ENCODE results near the gene MTF2.

The MTF2 gene

DNA sequence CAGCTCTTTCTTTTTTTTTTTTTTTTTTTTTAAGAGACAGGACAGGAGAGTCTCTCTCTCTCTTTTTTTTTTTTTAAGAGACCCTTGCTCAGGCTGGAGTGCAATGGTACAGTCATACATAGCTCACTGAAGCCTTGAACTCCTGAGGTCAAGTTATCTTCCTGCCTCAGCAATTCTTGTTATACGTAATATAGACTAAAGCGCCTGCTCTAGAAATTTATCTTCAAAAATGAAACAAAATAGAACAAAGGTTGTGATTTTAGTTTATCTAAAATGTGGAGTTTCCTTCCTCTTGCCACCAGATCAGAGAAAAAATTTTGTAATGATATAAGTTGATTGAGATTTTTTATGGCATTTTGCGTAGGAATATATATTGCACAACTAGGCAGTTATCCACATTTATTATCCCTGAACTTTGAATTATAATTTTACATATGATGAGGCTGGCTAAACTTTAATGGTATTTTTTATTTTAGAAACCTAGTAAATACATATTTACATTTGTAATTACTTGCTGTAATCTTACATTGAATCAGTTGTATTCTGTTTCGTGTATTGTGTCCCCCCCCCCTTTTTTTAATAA is 44.2 kb downstream of the MTF2 start:
- Histone ChIP-seq H4K91ac (ENCODE audit: low read depth, low read length, poor library complexity) (no peak overlapping the region), H2BK5ac (ENCODE audit: low read length) (no peak overlapping the region), H3K79me1 (ENCODE audit: low read depth, low read length) (no peaks in the 10 kb centered on the region), H3K27me3 (ENCODE audit: control insufficient read depth in 3 of 3, insufficient read depth in 3 of 3, low read depth in 1 of 3, low read length in 3 of 3) (no peaks in the 10 kb centered on the region), H4K8ac (ENCODE audit: low read depth, low read length) (no peak overlapping the region), H3K4ac (ENCODE audit: low read length) (no peak overlapping the region), H3K9me3 (replicated peaks in 1 of 2; ENCODE audit: control insufficient read depth in 2 of 2, insufficient read depth in 1 of 2, low read depth in 1 of 2, low read length in 2 of 2) (peaks cover 0 to 4% of the 10 kb centered on the region in 2 donors), H3K23ac (ENCODE audit: low read depth, low read length, poor library complexity) (no peak overlapping the region), H3K9ac (ENCODE audit: low read depth, low read length, poor library complexity) (no peak overlapping the region), H3K36me3 (replicated peaks in 1 of 2; ENCODE audit: control insufficient read depth in 2 of 2, insufficient read depth in 2 of 2, low read length in 2 of 2) (peaks cover 4 to 100% of the 10 kb centered on the region in 2 donors), H2AK5ac (ENCODE audit: low read depth, low read length) (no peak overlapping the region), H2AFZ (ENCODE audit: low read length) (no peak overlapping the region), H3K4me1 (ENCODE audit: control insufficient read depth in 2 of 2, insufficient read depth in 1 of 2, low read depth in 1 of 2, low read length in 2 of 2) (no peaks in the 10 kb centered on the region), H3K4me3 (ENCODE audit: low read length in 2 of 2) (no peak overlapping the region), H3K18ac (ENCODE audit: low read length) (no peak overlapping the region), H2BK15ac (ENCODE audit: low read length) (no peak overlapping the region), H3K4me2 (ENCODE audit: insufficient read depth, low read length, poor library complexity, severe bottlenecking) (no peak overlapping the region), H3K27ac (replicated peaks; ENCODE audit: low read length) (no peak overlapping the region), H2BK120ac (ENCODE audit: low read depth, low read length) (no peak overlapping the region), H3K14ac (ENCODE audit: low read length) (no peak overlapping the region), H2BK12ac (ENCODE audit: low read length) (no peak overlapping the region)
- no peak for DNase-seq (ENCODE audit: low spot score)
- WGBS, 2 donors (ENCODE audit: extremely low coverage in 2 of 2, insufficient read length in 2 of 2, insufficient replicate concordance in 1 of 2), result no CpG with 5 or more reads among the region's 4 CpGs

- no peak overlapping the region for H3K4me3 ChIP-seq (ENCODE audit: low read length in 2 of 2)
- no peaks in the 10 kb centered on the region for H3K4me1 ChIP-seq (ENCODE audit: control insufficient read depth in 2 of 2, insufficient read depth in 1 of 2, low read depth in 1 of 2, low read length in 2 of 2)
- H3K27me3 ChIP-seq (ENCODE audit: control insufficient read depth in 3 of 3, insufficient read depth in 3 of 3, low read depth in 1 of 3, low read length in 3 of 3), result no peaks in the 10 kb centered on the region
- H2BK120ac ChIP-seq (ENCODE audit: low read depth, low read length), result no peak overlapping the region
- H3K9ac ChIP-seq (ENCODE audit: low read depth, low read length, poor library complexity), result no peak overlapping the region
- WGBS, 2 donors (ENCODE audit: extremely low coverage in 2 of 2, insufficient read length in 2 of 2, insufficient replicate concordance in 1 of 2), result 100% methylated on average over 2 of the region's 4 CpGs; no CpG with 5 or more reads in 1 of the 2 donors
- H3K4me2 ChIP-seq (ENCODE audit: insufficient read depth, low read length, poor library complexity, severe bottlenecking), result no peak overlapping the region
- H3K14ac ChIP-seq (ENCODE audit: low read length), result no peak overlapping the region
- H2BK15ac ChIP-seq (ENCODE audit: low read length), result no peak overlapping the region
- no peaks in the 10 kb centered on the region for H3K9me3 ChIP-seq (replicated peaks in 1 of 2; ENCODE audit: control insufficient read depth in 2 of 2, insufficient read depth in 1 of 2, low read depth in 1 of 2, low read length in 2 of 2)
- no peak overlapping the region for H2AFZ ChIP-seq (ENCODE audit: low read length)
- no peaks in the 10 kb centered on the region for H3K79me1 ChIP-seq (ENCODE audit: low read depth, low read length)
- no peak overlapping the region for H3K27ac ChIP-seq (replicated peaks; ENCODE audit: low read length)
- H2BK12ac ChIP-seq (ENCODE audit: low read length), result no peak overlapping the region
- DNase-seq (ENCODE audit: low spot score), result no peak
- H3K36me3 ChIP-seq (replicated peaks in 1 of 2; ENCODE audit: control insufficient read depth in 2 of 2, insufficient read depth in 2 of 2, low read length in 2 of 2), result peaks cover 2 to 100% of the 10 kb centered on the region in 2 donors
- no peak overlapping the region for H2AK5ac ChIP-seq (ENCODE audit: low read depth, low read length)
- no peak overlapping the region for H3K18ac ChIP-seq (ENCODE audit: low read length)
- H4K8ac ChIP-seq (ENCODE audit: low read depth, low read length), result no peak overlapping the region
- no peak overlapping the region for H4K91ac ChIP-seq (ENCODE audit: low read depth, low read length, poor library complexity)
- no peak overlapping the region for H3K4ac ChIP-seq (ENCODE audit: low read length)
- no peak overlapping the region for H3K23ac ChIP-seq (ENCODE audit: low read depth, low read length, poor library complexity)
- no peak overlapping the region for H2BK5ac ChIP-seq (ENCODE audit: low read length)
Measured at GRCh38 chr1:93124556-93125355, 45.7 kb downstream of the MTF2 start.

- Histone ChIP-seq H3K36me3 (replicated peaks in 1 of 2; ENCODE audit: control insufficient read depth in 2 of 2, insufficient read depth in 2 of 2, low read length in 2 of 2) (peaks cover 2 to 100% of the 10 kb centered on the region in 2 donors), H4K91ac (ENCODE audit: low read depth, low read length, poor library complexity) (no peak overlapping the region)
Measured at GRCh38 chr1:93129507-93130099, 50.5 kb downstream of the MTF2 start.

GRCh38 chr1:93132638-93133037 is 53.6 kb downstream of the MTF2 start:
- Histone ChIP-seq H3K27me3 (ENCODE audit: control insufficient read depth in 3 of 3, insufficient read depth in 3 of 3, low read depth in 1 of 3, low read length in 3 of 3) (no peaks in the 10 kb centered on the region), H3K9me3 (replicated peaks in 1 of 2; ENCODE audit: control insufficient read depth in 2 of 2, insufficient read depth in 1 of 2, low read depth in 1 of 2, low read length in 2 of 2) (no peaks in the 10 kb centered on the region), H3K23ac (ENCODE audit: low read depth, low read length, poor library complexity) (no peak overlapping the region), H3K18ac (ENCODE audit: low read length) (no peak overlapping the region), H2BK15ac (ENCODE audit: low read length) (no peak overlapping the region), H3K4me3 (ENCODE audit: low read length in 2 of 2) (no peak overlapping the region), H3K27ac (replicated peaks; ENCODE audit: low read length) (no peak overlapping the region), H3K4me1 (ENCODE audit: control insufficient read depth in 2 of 2, insufficient read depth in 1 of 2, low read depth in 1 of 2, low read length in 2 of 2) (no peaks in the 10 kb centered on the region), H4K91ac (ENCODE audit: low read depth, low read length, poor library complexity) (no peak overlapping the region), H3K4ac (ENCODE audit: low read length) (no peak overlapping the region), H2BK120ac (ENCODE audit: low read depth, low read length) (no peak overlapping the region), H3K14ac (ENCODE audit: low read length) (no peak overlapping the region), H3K36me3 (replicated peaks in 1 of 2; ENCODE audit: control insufficient read depth in 2 of 2, insufficient read depth in 2 of 2, low read length in 2 of 2) (peaks cover 7 to 100% of the 10 kb centered on the region in 2 donors), H2BK5ac (ENCODE audit: low read length) (no peak overlapping the region), H4K8ac (ENCODE audit: low read depth, low read length) (no peak overlapping the region), H3K9ac (ENCODE audit: low read depth, low read length, poor library complexity) (no peak overlapping the region), H2AFZ (ENCODE audit: low read length) (no peak overlapping the region), H3K79me1 (ENCODE audit: low read depth, low read length) (no peaks in the 10 kb centered on the region), H2BK12ac (ENCODE audit: low read length) (no peak overlapping the region), H2AK5ac (ENCODE audit: low read depth, low read length) (no peak overlapping the region), H3K4me2 (ENCODE audit: insufficient read depth, low read length, poor library complexity, severe bottlenecking) (no peak overlapping the region)
- DNase-seq (ENCODE audit: low spot score), result no peak

More at GRCh38 chr1:93129507-93130099, 50.5 kb downstream of the MTF2 start:
- H3K79me1 ChIP-seq (ENCODE audit: low read depth, low read length), result no peaks in the 10 kb centered on the region
- H3K23ac ChIP-seq (ENCODE audit: low read depth, low read length, poor library complexity), result no peak overlapping the region
- H3K4ac ChIP-seq (ENCODE audit: low read length), result no peak overlapping the region
- H3K18ac ChIP-seq (ENCODE audit: low read length), result no peak overlapping the region
- no peak overlapping the region for H2BK15ac ChIP-seq (ENCODE audit: low read length)
- H2BK120ac ChIP-seq (ENCODE audit: low read depth, low read length), result no peak overlapping the region
- H3K9me3 ChIP-seq (replicated peaks in 1 of 2; ENCODE audit: control insufficient read depth in 2 of 2, insufficient read depth in 1 of 2, low read depth in 1 of 2, low read length in 2 of 2), result no peaks in the 10 kb centered on the region
- no peak overlapping the region for H4K8ac ChIP-seq (ENCODE audit: low read depth, low read length)
- no peak overlapping the region for H3K27ac ChIP-seq (replicated peaks; ENCODE audit: low read length)
- no peak overlapping the region for H3K4me3 ChIP-seq (ENCODE audit: low read length in 2 of 2)
- no peak overlapping the region for H3K14ac ChIP-seq (ENCODE audit: low read length)
- H2BK12ac ChIP-seq (ENCODE audit: low read length), result no peak overlapping the region
- no peaks in the 10 kb centered on the region for H3K4me1 ChIP-seq (ENCODE audit: control insufficient read depth in 2 of 2, insufficient read depth in 1 of 2, low read depth in 1 of 2, low read length in 2 of 2)
- H2AFZ ChIP-seq (ENCODE audit: low read length), result no peak overlapping the region
- no peaks in the 10 kb centered on the region for H3K27me3 ChIP-seq (ENCODE audit: control insufficient read depth in 3 of 3, insufficient read depth in 3 of 3, low read depth in 1 of 3, low read length in 3 of 3)
- no peak overlapping the region for H3K4me2 ChIP-seq (ENCODE audit: insufficient read depth, low read length, poor library complexity, severe bottlenecking)
- no peak overlapping the region for H3K9ac ChIP-seq (ENCODE audit: low read depth, low read length, poor library complexity)
- H2BK5ac ChIP-seq (ENCODE audit: low read length), result no peak overlapping the region
- DNase-seq (ENCODE audit: low spot score), result no peak
- no peak overlapping the region for H2AK5ac ChIP-seq (ENCODE audit: low read depth, low read length)
